Left lung (tissue), 10 donors: ENCODE measurements around the gene RITA1. TPM values are rescaled to one million over a fixed set of nuclear protein-coding genes. Genes with fewer than 3 reads are reported as not detected.

Experiments
- ATAC-seq: fragments of 200-7000 bp; cut with Tn5 transposase; one replicate; pipeline ENCODE4 v1.9.1; 2020; ENCODE audit warnings: moderate library complexity
- DNase-seq, 4 donors: peaks; one replicate each; pipeline ENCODE4 v3.0.0-alpha.2; 2013 to 2020
- H3K27ac ChIP-seq, 2 donors: fragments of 200-600 bp; sonication (generic) in 1 of 2; one replicate each; pipeline versions ENCODE4 v1.5.0 to v1.8.0; 2020 to 2021
- H3K27me3 ChIP-seq, 2 donors: fragments of 200-600 bp; sonication (generic) in 1 of 2; one replicate each; pipeline versions ENCODE4 v1.5.0 to v1.8.0; 2020 to 2021
- H3K36me3 ChIP-seq, 2 donors: fragments of 200-600 bp; sonication (generic) in 1 of 2; one replicate each; pipeline versions ENCODE4 v1.5.0 to v1.8.0; 2020 to 2021
- H3K4me1 ChIP-seq, 2 donors: fragments of 200-600 bp; one replicate each; pipeline ENCODE4 v1.8.0; 2021
- H3K4me3 ChIP-seq, 2 donors: fragments of 200-600 bp; sonication (generic) in 1 of 2; one replicate each; pipeline versions ENCODE4 v1.5.0 to v1.8.0; 2020 to 2021; ENCODE audit warnings: mild to moderate bottlenecking in 1 of 2
- H3K9me3 ChIP-seq, 2 donors: fragments of 200-600 bp; sonication (generic) in 1 of 2; one replicate each; pipeline versions ENCODE4 v1.5.0 to v1.8.0; 2020 to 2021
- CTCF ChIP-seq, 2 donors: fragments of 200-600 bp; sonication (generic) in 1 of 2; IDR thresholded peaks; one replicate each; pipeline versions ENCODE4 v1.5.0 to v1.8.0; 2021; ENCODE audit warnings: antibody characterized with exemption in 2 of 2
- intact Hi-C, 2 donors: fragments of 100-400 bp; cut with DNase I; formaldehyde crosslinking; loops; one replicate each; pipeline versions ENCODE4 v1.11.2 to v1.14.2; 2022
- polyA plus RNA-seq, 6 donors: library from polyadenylated mRNA; unstranded; fragments of 120-200 nt; gene quantifications; one replicate each; pipeline ENCODE4 v1.2.1, GENCODE V29; 2013; ENCODE audit not compliant: insufficient read length in 6 of 6
- total RNA-seq, 2 donors: library from RNA; stranded (reverse); fragmentation: NEBNext Ultra II Directional; extraction: Animal tissue kit (Norgen Biotek cat#: 25700); gene quantifications; one replicate each; pipeline ENCODE4 v1.2.1, GENCODE V29; 2021
- donor health status: DM: no; HTN: yes; CAD: no.
- donor health status: DM: no; HTN: no; CAD: no.

The RITA1 gene
- total and polyA plus RNA-seq, 8 donors, result 9.1 to 17.3 (median 11.9) TPM

GRCh38 chr12:113191227-113191626 lies 5.7 kb downstream of the RITA1 start:
- Histone ChIP-seq H3K27ac (no peak overlapping the region), H3K36me3 (peaks cover 0 to 30% of the 10 kb centered on the region in 2 donors), H3K4me3 (no peak overlapping the region), H3K27me3 (no peaks in the 10 kb centered on the region), H3K4me1 (peaks cover 0 to 27% of the 10 kb centered on the region in 2 donors), H3K9me3 (no peaks in the 10 kb centered on the region)
- DNase-seq, result no peak
- ATAC-seq, result no peak
- intact Hi-C loops, result loop anchor here in 1 of 2 donors (10.0 kb wide), 1 partner anchor 234 kb away; the partner anchor contains the start of gene SDSL
- TF ChIP-seq CTCF (IDR thresholded peaks at IDR 0.05), result no peak

GRCh38 chr12:113194971-113195391 lies 9.5 kb downstream of the RITA1 start:
- no peaks in the 10 kb centered on the region for H3K9me3 ChIP-seq
- H3K27me3 ChIP-seq, result no peaks in the 10 kb centered on the region
- ATAC-seq, result no peak
- intact Hi-C loops, result loop anchor here in 1 of 2 donors (10.0 kb wide), 1 partner anchor 230 kb away; the partner anchor contains the start of gene SDSL
- peaks cover 0 to 24% of the 10 kb centered on the region in 2 donors for H3K36me3 ChIP-seq
- no peak for DNase-seq
- peaks cover 0 to 11% of the 10 kb centered on the region in 2 donors for H3K4me1 ChIP-seq
- TF ChIP-seq CTCF (IDR thresholded peaks at IDR 0.05), result no peak
- no peak overlapping the region for H3K4me3 ChIP-seq
- no peak overlapping the region for H3K27ac ChIP-seq

- Histone ChIP-seq H3K4me1 (peaks cover 0 to 17% of the 10 kb centered on the region in 2 donors), H3K27ac (no peak overlapping the region), H3K27me3 (no peaks in the 10 kb centered on the region), H3K36me3 (peaks cover 0 to 24% of the 10 kb centered on the region in 2 donors), H3K4me3 (no peak overlapping the region), H3K9me3 (no peaks in the 10 kb centered on the region)
- ATAC-seq, result no peak
- intact Hi-C loops, result loop anchor here in 1 of 2 donors (10.0 kb wide), 1 partner anchor 229 kb away; the partner anchor contains the start of gene SDSL
- no peak for TF ChIP-seq CTCF (IDR thresholded peaks at IDR 0.05)
- DNase-seq, result no peak
Observed at GRCh38 chr12:113195598-113195997, 10.1 kb downstream of the RITA1 start.

GRCh38 chr12:113196582-113196981 lies 11.1 kb downstream of the RITA1 start:
- Histone ChIP-seq H3K27ac (no peak overlapping the region), H3K9me3 (no peaks in the 10 kb centered on the region), H3K4me1 (peaks cover 0 to 27% of the 10 kb centered on the region in 2 donors), H3K27me3 (no peaks in the 10 kb centered on the region), H3K4me3 (no peak overlapping the region), H3K36me3 (peaks cover 0 to 14% of the 10 kb centered on the region in 2 donors)
- no peak for TF ChIP-seq CTCF (IDR thresholded peaks at IDR 0.05)
- intact Hi-C loops, result loop anchor here in 1 of 2 donors (10.0 kb wide), 1 partner anchor 228 kb away; the partner anchor contains the start of gene SDSL
- ATAC-seq (no peak), DNase-seq (no peak)

- DNase-seq, result peak in 2 of 4 donors; percentile 65 to 68
- H3K9me3 ChIP-seq, result no peaks in the 10 kb centered on the region
- no peak overlapping the region for H3K4me3 ChIP-seq
- ATAC-seq, result peak; percentile 91
- peaks cover 0 to 27% of the 10 kb centered on the region in 2 donors for H3K4me1 ChIP-seq
- intact Hi-C loops, result loop anchor here in 1 of 2 donors (10.0 kb wide), 1 partner anchor 228 kb away; the partner anchor contains the start of gene SDSL
- peaks cover 0 to 10% of the 10 kb centered on the region in 2 donors for H3K36me3 ChIP-seq
- no peaks in the 10 kb centered on the region for H3K27me3 ChIP-seq
- H3K27ac ChIP-seq, result no peak overlapping the region
- TF ChIP-seq CTCF (IDR thresholded peaks at IDR 0.05), result peak; percentile 59 to 75
Observed at GRCh38 chr12:113196990-113197389, 11.5 kb downstream of the RITA1 start.
